HCT116 (cell line): ENCODE results near the gene TMEM125. TPM values are rescaled to one million over a fixed set of nuclear protein-coding genes. Genes with fewer than 3 reads are reported as not detected.

Experiments
- ATAC-seq: fragments of 200-7000 bp; cut with Tn5 transposase; 2 replicates; pipeline ENCODE4 v1.9.1; 2020; ENCODE audit warnings: mild to moderate bottlenecking, moderate library complexity
- BruUV-seq: library from RNA; stranded (reverse); fragments of 400-500 nt; replicated peaks from 2 replicates; lab custom pipeline; 2021; lab: Mats Ljungman, UMichigan
- CTCF ChIA-PET: fragments of 300-600 bp; sonication (Branson Sonifier 250); formaldehyde crosslinking; loops from one replicate; lab custom pipeline; 2021; ENCODE audit warnings: antibody characterized with exemption; lab: Charles Lee
- POLR2A ChIA-PET: fragments of 300-600, 350-600 bp; sonication (Branson Sonifier 250); formaldehyde crosslinking; loops from one replicate; lab custom pipeline; 2021; ENCODE audit warnings: antibody characterized with exemption; lab: Charles Lee
- RAD21 ChIA-PET, 2 experiments: fragments of 300-600 bp; sonication (Branson Sonifier 250); formaldehyde crosslinking; loops; one replicate each; lab custom pipeline; 2023; ENCODE audit warnings: low total read pairs in 2 of 2; ENCODE audit not compliant: uncharacterized antibody in 2 of 2, unreplicated experiment in 2 of 2, low non-redundant PET in 1 of 2; lab: Charles Lee
- DNase-seq: peaks from one replicate; pipeline ENCODE4 v3.0.0-alpha.2; 2010; ENCODE audit warnings: low read depth, low spot score
- H2AFZ ChIP-seq: fragments of 200-600 bp; shearing (Covaris generic), sonication (generic); 2 replicates; pipeline ENCODE4 v1.6.1; 2017; ENCODE audit warnings: low read depth, mixed run types, mixed read lengths, antibody characterized with exemption, low read length; ENCODE audit not compliant: poor library complexity, severe bottlenecking
- H3K27ac ChIP-seq: 2 replicates; pipeline ENCODE4 v1.5.1; 2012; ENCODE audit warnings: low read depth, low read length
- H3K27me3 ChIP-seq: fragments of 200-600 bp; sonication (generic); 2 replicates; pipeline ENCODE4 v1.6.1; 2016; ENCODE audit warnings: mixed run types, low read length, mixed read lengths; ENCODE audit not compliant: insufficient read depth
- H3K36me3 ChIP-seq, 2 experiments: fragments of 200-500 bp in 1 of 2; fragments of 200-600 bp in 1 of 2; sonication (Bioruptor generic) in 1 of 2; sonication (generic) in 1 of 2; 2 replicates each; pipeline versions ENCODE4 v1.5.1 to v1.6.1; 2014 to 2016; ENCODE audit warnings: low read length in 2 of 2, inconsistent platforms in 1 of 2, mixed read lengths in 1 of 2, mixed run types in 1 of 2; ENCODE audit not compliant: insufficient read depth in 2 of 2, control insufficient read depth in 1 of 2
- H3K4me1 ChIP-seq, 2 experiments: fragments of 200-600 bp in 1 of 2; sonication (generic) in 1 of 2; 2 replicates each; pipeline versions ENCODE4 v1.5.1 to v1.6.1; 2012 to 2017; ENCODE audit warnings: low read length in 2 of 2, inconsistent platforms in 1 of 2, mild to moderate bottlenecking in 1 of 2, mixed read lengths in 1 of 2, mixed run types in 1 of 2, moderate library complexity in 1 of 2; ENCODE audit not compliant: insufficient read depth in 2 of 2, control insufficient read depth in 1 of 2
- H3K4me2 ChIP-seq: fragments of 200-600 bp; sonication (generic); 2 replicates; pipeline ENCODE4 v1.6.1; 2017; ENCODE audit warnings: mixed run types, low read length, mixed read lengths
- H3K4me3 ChIP-seq, 2 experiments: fragments of 200-600 bp in 1 of 2; sonication (generic) in 1 of 2; replicated peaks in 1 of 2; 2 replicates each; pipeline ENCODE4 v1.5.1; 2011 to 2016; ENCODE audit warnings: low read length in 2 of 2, control low read depth in 1 of 2, low read depth in 1 of 2, mild to moderate bottlenecking in 1 of 2, mixed read lengths in 1 of 2, mixed run types in 1 of 2
- H3K79me2 ChIP-seq: fragments of 200-600 bp; sonication (generic); 2 replicates; pipeline ENCODE4 v1.6.1; 2017; ENCODE audit warnings: mild to moderate bottlenecking, mixed run types, low read length, moderate library complexity, mixed read lengths; ENCODE audit not compliant: insufficient read depth
- H3K9ac ChIP-seq: fragments of 200-600 bp; sonication (generic); 2 replicates; pipeline ENCODE4 v1.6.1; 2016; ENCODE audit warnings: low read length, mixed read lengths
- H3K9me2 ChIP-seq: fragments of 200-600 bp; sonication (generic), shearing (Covaris generic); 2 replicates; pipeline ENCODE4 v1.6.1; 2017; ENCODE audit warnings: mixed run types, mild to moderate bottlenecking, moderate library complexity; ENCODE audit not compliant: insufficient read depth
- H3K9me3 ChIP-seq, 2 experiments: fragments of 200-500 bp in 1 of 2; fragments of 200-600 bp in 1 of 2; sonication (Bioruptor generic) in 1 of 2; sonication (generic) in 1 of 2; 2 replicates each; pipeline ENCODE4 v1.6.1; 2014 to 2017; ENCODE audit warnings: low read length in 2 of 2, mixed read lengths in 2 of 2, inconsistent platforms in 1 of 2, low read depth in 1 of 2, mild to moderate bottlenecking in 1 of 2, mixed run types in 1 of 2, moderate library complexity in 1 of 2; ENCODE audit not compliant: control insufficient read depth in 1 of 2, insufficient read depth in 1 of 2
- H4K20me1 ChIP-seq: fragments of 200-600 bp; sonication (generic), shearing (Covaris generic); 2 replicates; pipeline ENCODE4 v1.6.1; 2017; ENCODE audit warnings: mixed run types, mild to moderate bottlenecking, moderate library complexity; ENCODE audit not compliant: insufficient read depth
- ATF3 ChIP-seq: IDR thresholded peaks from 2 replicates; pipeline ENCODE4 v1.6.1; 2012
- CBX3 ChIP-seq: IDR thresholded peaks from 2 replicates; pipeline ENCODE4 v1.6.1; 2012; ENCODE audit warnings: low read depth
- CEBPB ChIP-seq: IDR thresholded peaks from 2 replicates; pipeline ENCODE4 v1.6.1; 2012; ENCODE audit warnings: low read depth
- EGR1 ChIP-seq: IDR thresholded peaks from 2 replicates; pipeline ENCODE4 v1.6.1; 2012; ENCODE audit warnings: low read depth
- ELF1 ChIP-seq: IDR thresholded peaks from 2 replicates; pipeline ENCODE4 v1.6.1; 2012; ENCODE audit warnings: low read depth, borderline replicate concordance
- EZH2phosphoT487 ChIP-seq: fragments of 200-600 bp; IDR thresholded peaks from 2 replicates; pipeline ENCODE4 v1.6.1; 2018; ENCODE audit warnings: antibody characterized with exemption, borderline replicate concordance
- JUND ChIP-seq: IDR thresholded peaks from 2 replicates; pipeline ENCODE4 v1.6.1; 2012
- MAX ChIP-seq: IDR thresholded peaks from 2 replicates; pipeline ENCODE4 v1.6.1; 2012
- POLR2A ChIP-seq: IDR thresholded peaks from 2 replicates; pipeline ENCODE4 v1.7.0; 2011; ENCODE audit warnings: borderline replicate concordance; ENCODE audit not compliant: insufficient read depth, insufficient read length; ENCODE audit errors: extremely low read depth
- SP1 ChIP-seq: IDR thresholded peaks from 2 replicates; pipeline ENCODE4 v1.6.1; 2012; ENCODE audit warnings: low read depth
- TCF7L2 ChIP-seq: IDR thresholded peaks from 2 replicates; pipeline ENCODE4 v1.7.0; 2011; ENCODE audit warnings: borderline replicate concordance, inconsistent platforms; ENCODE audit not compliant: insufficient read depth, insufficient read length; ENCODE audit errors: extremely low read depth
- YY1 ChIP-seq: IDR thresholded peaks from 2 replicates; pipeline ENCODE4 v1.6.1; 2011; ENCODE audit warnings: low read length, low read depth, moderate library complexity, mild to moderate bottlenecking; ENCODE audit not compliant: insufficient replicate concordance; ENCODE audit errors: extremely low read depth
- ZFX ChIP-seq: fragments of 450-650 bp; IDR thresholded peaks from 2 replicates; pipeline ENCODE4 v1.6.1; 2017
- ZNF274 ChIP-seq: fragments of 200-500 bp; sonication (Bioruptor generic); IDR thresholded peaks from 2 replicates; pipeline ENCODE4 v1.6.1; 2014; ENCODE audit warnings: mild to moderate bottlenecking, low read depth, low read length, inconsistent platforms
- intact Hi-C: fragments of 100-400 bp; cut with micrococcal nuclease; formaldehyde crosslinking; loops from 2 replicates; pipeline ENCODE4 v1.10.0; 2022
- total RNA-seq: library from RNA; stranded (reverse); gene quantifications from one replicate; pipeline ENCODE4 v1.2.1, GENCODE V29; 2021; ENCODE audit not compliant: unreplicated experiment

The TMEM125 gene
- total RNA-seq, 1 experiment from 2014 or later: 13.9 TPM

- no peak for TF ChIP-seq CEBPB
- TF ChIP-seq, all 23 proteins: peak for 0
These were observed 4.5 kb downstream of the TMEM125 start (continued) for GRCh38 chr1:43274125-43274803.

- Histone ChIP-seq H3K4me2 (no peak overlapping the region), H3K27me3 (no peaks in the 10 kb centered on the region), H3K4me1 (peaks cover 9 to 24% of the 10 kb centered on the region in 2 experiments), H3K27ac (no peak overlapping the region), H3K79me2 (no peaks in the 10 kb centered on the region), H3K9me2 (no peaks in the 10 kb centered on the region), H3K9me3 (no peaks in the 10 kb centered on the region), H3K9ac (no peak overlapping the region), H2AFZ (no peak overlapping the region)
- ChIA-PET POLR2A (no interaction called here), CTCF (no interaction called here)
- DNase-seq: no peak
- no TSS peak for BruUV-seq
- ATAC-seq: no peak
- TF ChIP-seq ZFX: no peak
- no peak for TF ChIP-seq EGR1
- TF ChIP-seq YY1: no peak
- no peak for TF ChIP-seq ELF1
- TF ChIP-seq MAX: no peak
- TF ChIP-seq EZH2phosphoT487: no peak
- no peak for TF ChIP-seq ZNF274
- no peak for TF ChIP-seq CBX3
- no peak for TF ChIP-seq POLR2A
- no peak for TF ChIP-seq JUND
- no peak for TF ChIP-seq SP1
- TF ChIP-seq ATF3: no peak
- no peak for TF ChIP-seq TCF7L2
- TF ChIP-seq, all 23 proteins: peak for 0
- Histone ChIP-seq H3K4me3 (no peak overlapping the region), H3K36me3 (no peaks in the 10 kb centered on the region), H4K20me1 (no peaks in the 10 kb centered on the region)
- intact Hi-C loops: no loop called here
- RAD21 ChIA-PET: no interaction called here
These were observed 5.0 kb downstream of the TMEM125 start for GRCh38 chr1:43274804-43275180.
